NCI-H2107 treated with DMSO at 0.1 percent for 48 hours (cell line): ENCODE data around the gene NBPF1.
"Not testable (repeated sequence)": the region's sequence is repeated elsewhere in the genome, so short reads cannot be mapped to it uniquely, and the experiment has no call there.

Experiments used
- DNase-seq: peaks from one replicate; lab custom pipeline; 2025; ENCODE audit not compliant: unreplicated experiment; lab: John Stamatoyannopoulos, UW

Gene NBPF1

GRCh38 chr1:16613185-16614147 lies at the start of gene NBPF1:
Gene NBPF1 (minus strand): TSS chr1:16613564.
- peak; percentile 99 for DNase-seq

GRCh38 chr1:16658234-16658633 lies 44.9 kb upstream of the NBPF1 start:
- not testable (repeated sequence) for DNase-seq

GRCh38 chr1:16656981-16657683 lies 43.8 kb upstream of the NBPF1 start:
- DNase-seq: not testable (repeated sequence)

GRCh38 chr1:16656574-16656973 lies 43.2 kb upstream of the NBPF1 start:
- not testable (repeated sequence) for DNase-seq

- not testable (repeated sequence) for DNase-seq
Measured at GRCh38 chr1:16651560-16651959, 38.2 kb upstream of the NBPF1 start.

- not testable (repeated sequence) for DNase-seq
Measured at GRCh38 chr1:16649960-16650359, 36.6 kb upstream of the NBPF1 start.

- DNase-seq: not testable (repeated sequence)
Measured at GRCh38 chr1:16649390-16649789, 36.0 kb upstream of the NBPF1 start.

GRCh38 chr1:16648756-16649155 lies 35.4 kb upstream of the NBPF1 start:
- DNase-seq: not testable (repeated sequence)

- not testable (repeated sequence) for DNase-seq
Measured at GRCh38 chr1:16648250-16648649, 34.9 kb upstream of the NBPF1 start.

- not testable (repeated sequence) for DNase-seq
Measured at GRCh38 chr1:16647179-16648176, 34.1 kb upstream of the NBPF1 start.

GRCh38 chr1:16646716-16647115 lies 33.4 kb upstream of the NBPF1 start:
- not testable (repeated sequence) for DNase-seq

GRCh38 chr1:16646061-16646664 lies 32.8 kb upstream of the NBPF1 start:
- DNase-seq: not testable (repeated sequence)

- not testable (repeated sequence) for DNase-seq
Measured at GRCh38 chr1:16645271-16646060, 32.1 kb upstream of the NBPF1 start.

- peak; percentile 97 for DNase-seq
Measured at GRCh38 chr1:16644482-16645270, 31.3 kb upstream of the NBPF1 start.

GRCh38 chr1:16644193-16644481 lies 30.8 kb upstream of the NBPF1 start:
- DNase-seq: no peak

- DNase-seq: not testable (repeated sequence)
Measured at GRCh38 chr1:16643476-16644192, 30.3 kb upstream of the NBPF1 start.

GRCh38 chr1:16643001-16643411 lies 29.6 kb upstream of the NBPF1 start:
- DNase-seq: not testable (repeated sequence)
